Measurements from ENCODE around the gene RPLP1.

Gene RPLP1

DNA sequence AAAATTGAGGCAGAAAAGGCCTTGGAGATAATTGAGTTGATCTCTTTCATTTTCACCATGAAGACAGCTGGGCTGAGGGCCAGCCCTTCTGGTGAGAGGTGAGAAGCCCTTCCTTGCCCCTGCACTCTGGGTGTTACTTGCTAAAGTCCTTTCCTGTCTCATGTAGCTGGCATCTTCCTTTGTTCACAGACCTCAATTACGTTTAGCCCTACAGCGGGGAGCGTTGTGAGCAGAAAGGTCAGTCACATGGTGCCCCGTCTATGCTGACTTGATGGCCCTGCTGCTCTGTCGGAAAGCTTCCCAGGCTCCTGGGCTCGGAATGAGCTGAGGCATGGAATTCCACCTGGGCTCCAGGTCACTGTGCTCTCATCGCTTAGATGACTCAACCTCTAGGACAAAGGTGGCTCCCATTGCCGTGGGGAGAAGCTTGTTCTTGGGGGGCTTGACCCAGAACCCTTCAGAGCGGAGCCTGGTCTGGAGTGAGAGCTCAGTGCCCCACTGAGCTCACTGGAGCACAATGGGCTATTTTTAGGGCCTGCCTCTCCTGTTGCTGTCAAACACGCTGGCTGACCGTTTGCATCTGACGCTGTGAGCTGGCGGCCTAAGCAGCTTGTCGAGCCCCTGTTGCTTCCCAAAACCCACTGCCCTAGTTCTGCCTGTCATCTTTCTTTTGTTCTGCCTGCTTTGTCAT lies 47.0 kb downstream of the RPLP1 start:
- no peak for DNase-seq

DNA sequence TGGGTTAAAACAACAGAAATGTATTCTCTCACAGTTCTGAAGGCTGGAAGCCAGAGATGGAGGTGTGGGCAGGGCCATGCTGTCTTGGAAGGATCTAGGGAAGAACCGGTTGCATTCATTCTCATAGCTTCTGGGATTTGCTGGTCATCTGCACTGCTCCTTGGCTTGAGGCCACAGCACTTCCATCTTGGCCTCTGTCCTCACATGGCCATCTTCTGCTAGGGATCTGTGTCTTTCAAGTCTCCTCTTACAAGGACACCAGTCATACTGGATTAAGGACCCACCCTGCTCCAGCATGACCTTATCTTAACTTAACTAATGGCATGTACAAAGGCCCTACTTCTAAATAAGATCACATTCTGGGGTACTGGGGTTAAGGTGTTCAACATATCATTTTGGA lies 47.7 kb downstream of the RPLP1 start:
- no peak for DNase-seq

DNA sequence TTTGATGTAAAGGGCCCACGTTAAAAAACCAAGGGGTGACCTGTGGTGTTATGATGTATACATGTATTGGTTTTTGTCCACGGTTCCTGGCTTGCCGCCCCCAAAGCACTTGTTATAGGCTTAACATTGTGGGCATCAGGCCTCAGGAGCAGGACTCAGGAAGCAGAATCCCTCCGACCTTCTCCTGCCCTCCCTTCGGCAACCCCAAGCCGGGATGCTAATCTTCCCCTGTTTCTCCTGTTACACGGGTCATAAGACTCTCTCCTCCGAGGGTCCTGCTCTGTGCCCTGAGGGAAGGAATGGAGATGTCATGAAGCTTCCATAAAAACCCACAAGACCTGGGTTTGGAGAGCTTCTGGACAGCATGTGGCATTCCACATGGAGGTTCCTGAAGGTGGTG lies 48.8 kb downstream of the RPLP1 start:
- DNase-seq, result no peak

DNA sequence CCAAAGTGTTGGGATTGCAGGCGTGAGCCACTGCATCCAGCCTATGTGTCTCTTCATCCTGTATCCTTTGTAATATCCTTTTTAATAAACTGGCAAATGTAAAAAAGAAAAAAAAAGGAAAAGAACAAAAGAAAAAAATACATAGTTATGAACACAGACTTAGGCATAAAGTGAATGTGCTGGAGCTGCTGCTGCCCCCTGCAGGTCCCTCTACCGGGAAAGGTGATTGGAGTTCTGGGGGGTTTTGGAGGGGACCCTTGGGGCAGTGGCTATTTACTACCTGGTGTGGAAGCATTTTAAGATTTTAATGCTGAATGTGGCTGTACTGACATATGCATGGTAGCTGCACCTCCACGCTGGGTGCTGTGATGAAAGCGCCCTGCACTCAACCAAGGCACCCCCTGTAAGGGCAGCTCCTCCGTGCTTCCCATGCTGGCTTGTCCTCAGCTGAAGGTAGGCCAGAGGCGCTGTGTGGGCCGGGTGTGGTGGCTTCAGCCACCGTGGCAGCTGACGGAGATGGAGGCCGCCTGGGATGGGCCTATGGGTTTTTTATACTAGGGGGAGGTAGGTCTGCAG lies 49.9 kb downstream of the RPLP1 start:
- DNase-seq, result no peak

DNA sequence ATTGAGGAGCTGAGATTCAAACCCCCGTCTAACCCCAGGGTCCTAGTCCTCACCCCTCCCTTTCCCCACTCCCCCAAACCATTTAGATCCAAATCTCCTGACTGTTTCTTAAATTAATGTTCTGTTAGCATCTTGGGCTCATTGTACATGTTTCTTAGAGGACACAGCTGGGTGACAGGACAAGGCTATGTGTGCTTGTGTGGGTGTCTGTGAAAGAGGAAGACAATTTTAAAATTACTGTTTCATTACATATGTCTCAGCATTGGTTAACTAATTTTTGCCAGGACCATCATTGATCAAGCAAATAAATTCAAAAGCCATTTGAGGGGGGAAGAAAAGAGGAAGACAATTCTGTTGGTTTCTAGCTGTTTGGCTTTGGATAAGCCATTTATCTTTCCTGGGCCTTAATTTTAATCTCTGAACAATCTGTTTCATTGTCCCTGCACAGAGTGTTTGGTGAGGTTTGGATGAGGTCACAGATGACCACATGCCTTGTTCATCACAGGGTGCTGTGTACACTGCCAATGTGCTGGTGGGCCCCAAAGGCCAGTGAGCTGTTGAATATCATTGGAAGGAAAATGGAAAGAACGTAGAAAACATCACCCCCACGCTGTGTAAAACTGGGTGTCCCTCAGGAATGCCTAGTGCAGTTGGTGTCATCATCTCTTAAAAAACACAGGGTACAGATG lies 51.9 kb downstream of the RPLP1 start:
- no peak for DNase-seq
